H9 (cell line): Measurements from ENCODE around the gene HSPB1. TPM values are rescaled to one million over a fixed set of nuclear protein-coding genes. Genes with fewer than 3 reads are reported as not detected.

Experiments used
- DNase-seq: peaks from one replicate; pipeline ENCODE4 v3.0.0-alpha.2; 2017
- H2AFZ ChIP-seq: one replicate; pipeline ENCODE4 v1.6.1; 2013; ENCODE audit warnings: mild to moderate bottlenecking, low read length, control low read depth, moderate library complexity
- H2AK5ac ChIP-seq: 2 replicates; pipeline ENCODE4 v1.6.1; 2013; ENCODE audit warnings: low read length, control low read depth, mixed read lengths; ENCODE audit not compliant: insufficient read length
- H2BK120ac ChIP-seq: one replicate; pipeline ENCODE4 v1.6.1; 2013; ENCODE audit warnings: low read depth, mild to moderate bottlenecking, low read length, control low read depth, inconsistent platforms; ENCODE audit not compliant: poor library complexity, severe bottlenecking
- H2BK12ac ChIP-seq: 2 replicates; pipeline ENCODE4 v1.6.1; 2013; ENCODE audit warnings: low read length, control low read depth, mixed read lengths, low read depth; ENCODE audit not compliant: insufficient read length
- H2BK15ac ChIP-seq: 2 replicates; pipeline ENCODE4 v1.6.1; 2013; ENCODE audit warnings: low read depth, low read length, control low read depth
- H2BK20ac ChIP-seq: one replicate; pipeline ENCODE4 v1.6.1; 2013; ENCODE audit warnings: low read depth, mild to moderate bottlenecking, low read length, control low read depth, inconsistent platforms; ENCODE audit not compliant: poor library complexity, severe bottlenecking
- H2BK5ac ChIP-seq: 2 replicates; pipeline ENCODE4 v1.6.1; 2013; ENCODE audit warnings: low read length, control low read depth, mixed read lengths; ENCODE audit not compliant: insufficient read length
- H3K14ac ChIP-seq: 2 replicates; pipeline ENCODE4 v1.6.1; 2013; ENCODE audit warnings: low read length, control low read depth; ENCODE audit not compliant: insufficient read depth
- H3K18ac ChIP-seq: 2 replicates; pipeline ENCODE4 v1.6.1; 2013; ENCODE audit warnings: low read depth, mild to moderate bottlenecking, mixed read lengths, low read length, control low read depth; ENCODE audit not compliant: insufficient read length
- H3K23ac ChIP-seq: 2 replicates; pipeline ENCODE4 v1.6.1; 2013; ENCODE audit warnings: low read length, control low read depth, mixed read lengths, low read depth; ENCODE audit not compliant: insufficient read length
- H3K23me2 ChIP-seq: 2 replicates; pipeline ENCODE4 v1.6.1; 2013; ENCODE audit warnings: low read depth, mild to moderate bottlenecking, mixed read lengths, low read length, control low read depth; ENCODE audit not compliant: insufficient read length, poor library complexity, severe bottlenecking
- H3K27ac ChIP-seq: 2 replicates; pipeline ENCODE4 v1.5.1; 2013; ENCODE audit warnings: low read length, control low read depth, mixed read lengths, low read depth; ENCODE audit not compliant: insufficient read length
- H3K27me3 ChIP-seq: 2 replicates; pipeline ENCODE4 v1.6.1; 2013; ENCODE audit warnings: low read length, control low read depth, inconsistent platforms; ENCODE audit not compliant: insufficient read depth
- H3K4ac ChIP-seq: 2 replicates; pipeline ENCODE4 v1.6.1; 2013; ENCODE audit warnings: low read depth, mild to moderate bottlenecking, control low read depth, inconsistent platforms, low read length, moderate library complexity
- H3K4me1 ChIP-seq: 2 replicates; pipeline ENCODE4 v1.6.1; 2013; ENCODE audit warnings: low read length, control low read depth, inconsistent platforms; ENCODE audit not compliant: insufficient read depth
- H3K4me2 ChIP-seq: 2 replicates; pipeline ENCODE4 v1.6.1; 2013; ENCODE audit warnings: low read length, control low read depth, mixed read lengths; ENCODE audit not compliant: insufficient read length, insufficient read depth
- H3K56ac ChIP-seq: 2 replicates; pipeline ENCODE4 v1.6.1; 2013; ENCODE audit warnings: low read depth, mild to moderate bottlenecking, mixed read lengths, low read length, control low read depth; ENCODE audit not compliant: insufficient read length
- H3K79me1 ChIP-seq: 2 replicates; pipeline ENCODE4 v1.6.1; 2013; ENCODE audit warnings: low read depth, mild to moderate bottlenecking, moderate library complexity, low read length, control low read depth, inconsistent platforms; ENCODE audit not compliant: insufficient read depth, poor library complexity, severe bottlenecking
- H3K79me2 ChIP-seq: 2 replicates; pipeline ENCODE4 v1.6.1; 2013; ENCODE audit warnings: low read length, control low read depth, inconsistent platforms; ENCODE audit not compliant: insufficient read depth
- H3K9ac ChIP-seq: 2 replicates; pipeline ENCODE4 v1.6.1; 2013; ENCODE audit warnings: low read length, control low read depth, mixed read lengths; ENCODE audit not compliant: insufficient read length; ENCODE audit errors: extremely low read depth
- H3K9me3 ChIP-seq: one replicate; pipeline ENCODE4 v1.6.1; 2013; ENCODE audit warnings: low read depth, low read length, inconsistent platforms; ENCODE audit not compliant: control insufficient read depth
- H3T11ph ChIP-seq: one replicate; pipeline ENCODE4 v1.6.1; 2013; ENCODE audit warnings: mild to moderate bottlenecking, low read length, control low read depth, inconsistent platforms
- H4K20me1 ChIP-seq: one replicate; pipeline ENCODE4 v1.6.1; 2013; ENCODE audit not compliant: control insufficient read depth, insufficient read length, insufficient read depth
- H4K5ac ChIP-seq: 2 replicates; pipeline ENCODE4 v1.6.1; 2013; ENCODE audit warnings: low read depth, mild to moderate bottlenecking, mixed read lengths, low read length, control low read depth; ENCODE audit not compliant: insufficient read length
- H4K8ac ChIP-seq: replicated peaks from 2 replicates; pipeline ENCODE4 v1.6.1; 2013; ENCODE audit warnings: low read length, control low read depth, mixed read lengths, low read depth; ENCODE audit not compliant: insufficient read length
- H4K91ac ChIP-seq: 2 replicates; pipeline ENCODE4 v1.6.1; 2013; ENCODE audit warnings: low read depth, mild to moderate bottlenecking, moderate library complexity, mixed read lengths, low read length, control low read depth; ENCODE audit not compliant: insufficient read length
- H3K27ac Mint-ChIP-seq, 3 experiments: 2 replicates in 2 of 3; 3 replicates in 1 of 3; pipeline ENCODE4 v1.8.0; 2020 to 2021; ENCODE audit warnings: mixed read lengths in 3 of 3, mild to moderate bottlenecking in 1 of 3, moderate library complexity in 1 of 3
- H3K27me3 Mint-ChIP-seq: 2 replicates; pipeline ENCODE4 v1.8.0; 2021; ENCODE audit warnings: low read depth, mild to moderate bottlenecking, moderate library complexity, mixed read lengths
- H3K36me3 Mint-ChIP-seq, 3 experiments: 2 replicates in 2 of 3; 3 replicates in 1 of 3; pipeline ENCODE4 v1.8.0; 2020 to 2021; ENCODE audit warnings: low read depth in 3 of 3, mixed read lengths in 3 of 3; ENCODE audit not compliant: insufficient read depth in 1 of 3
- H3K4me1 Mint-ChIP-seq, 2 experiments: 2 replicates each; pipeline ENCODE4 v1.8.0; 2020; ENCODE audit warnings: mixed read lengths in 2 of 2
- H3K4me3 Mint-ChIP-seq, 2 experiments: 2 replicates in 1 of 2; 3 replicates in 1 of 2; pipeline ENCODE4 v1.8.0; 2020 to 2021; ENCODE audit warnings: mild to moderate bottlenecking in 2 of 2, mixed read lengths in 2 of 2, moderate library complexity in 1 of 2
- H3K9me3 Mint-ChIP-seq, 2 experiments: 2 replicates in 1 of 2; 3 replicates in 1 of 2; pipeline ENCODE4 v1.8.0; 2020; ENCODE audit warnings: mild to moderate bottlenecking in 2 of 2, mixed read lengths in 2 of 2, moderate library complexity in 1 of 2
- WGBS: extraction: QIAGEN DNeasy Blood & Tissue Kit; methylation state at CpG from one replicate; pipeline ENCODE4 v1.1.7; 2013; ENCODE audit warnings: missing lambda C conversion rate, low lambda C conversion rate, mixed read lengths; ENCODE audit not compliant: insufficient read length; ENCODE audit errors: extremely low coverage; 5-methylcytosine and 5-hydroxymethylcytosine counted together
- total RNA-seq: library from RNA; stranded (reverse); gene quantifications from 2 replicates; pipeline ENCODE4 v1.2.1, GENCODE V29; 2021
- TF ChIP-seq, protein P1 (sequence below): fragments of 200-600 bp; sonication (generic); conservative IDR thresholded peaks from 3 replicates; pipeline ENCODE4 v1.8.0; 2021; ENCODE audit warnings: antibody characterized with exemption, mild to moderate bottlenecking

HSPB1 gene
- total RNA-seq, 1 experiment from 2014 or later, result 186 TPM

DNA sequence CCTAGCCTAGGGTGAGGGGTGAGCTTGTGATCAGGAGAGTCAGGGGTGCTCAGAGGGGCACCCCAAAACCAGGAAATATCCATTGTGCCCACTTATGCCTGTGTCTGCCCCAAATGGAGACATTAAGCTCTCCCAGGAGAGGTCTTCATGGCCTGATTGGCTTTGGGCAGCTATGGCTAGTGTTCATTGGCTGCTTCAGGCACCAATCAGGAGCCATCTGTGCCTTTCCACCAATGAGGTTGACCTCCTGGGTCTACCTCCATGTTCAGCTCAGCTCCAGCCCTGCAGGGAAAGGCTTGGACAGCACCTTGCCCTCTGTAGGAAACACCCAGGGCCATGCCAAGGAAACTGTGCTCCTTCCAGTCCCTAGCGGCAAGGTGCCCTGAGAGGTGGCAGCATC is 23.9 kb upstream of the HSPB1 start:
- Histone ChIP-seq H3T11ph (no peak overlapping the region), H3K79me2 (no peaks in the 10 kb centered on the region), H2BK20ac (no peak overlapping the region), H3K79me1 (no peaks in the 10 kb centered on the region), H3K56ac (no peak overlapping the region), H3K23ac (no peak overlapping the region), H4K20me1 (no peaks in the 10 kb centered on the region), H3K23me2 (peaks cover 8% of the 10 kb centered on the region), H2BK12ac (no peak overlapping the region), H3K27me3 (peaks cover 7% of the 10 kb centered on the region; the same call in 1 of the 2 replicates), H3K4me2 (no peak overlapping the region), H2AFZ (no peak overlapping the region), H4K5ac (no peak overlapping the region), H3K9me3 (no peaks in the 10 kb centered on the region), H2AK5ac (no peak overlapping the region), H3K27ac (no peak overlapping the region), H3K4me1 (no peaks in the 10 kb centered on the region; the same call in 1 of the 2 replicates), H3K9ac (no peak overlapping the region), H3K18ac (no peak overlapping the region), H3K14ac (no peak overlapping the region), H4K91ac (no peak overlapping the region), H2BK15ac (no peak overlapping the region), H2BK120ac (no peak overlapping the region), H2BK5ac (no peak overlapping the region), H3K4ac (no peak overlapping the region), H4K8ac (no peak overlapping the region)
- H3K4me1 Mint-ChIP-seq, result peaks cover 16 to 32% of the 10 kb centered on the region in 2 experiments
- DNase-seq, result peak; percentile 63
- TF ChIP-seq, protein P1, sequence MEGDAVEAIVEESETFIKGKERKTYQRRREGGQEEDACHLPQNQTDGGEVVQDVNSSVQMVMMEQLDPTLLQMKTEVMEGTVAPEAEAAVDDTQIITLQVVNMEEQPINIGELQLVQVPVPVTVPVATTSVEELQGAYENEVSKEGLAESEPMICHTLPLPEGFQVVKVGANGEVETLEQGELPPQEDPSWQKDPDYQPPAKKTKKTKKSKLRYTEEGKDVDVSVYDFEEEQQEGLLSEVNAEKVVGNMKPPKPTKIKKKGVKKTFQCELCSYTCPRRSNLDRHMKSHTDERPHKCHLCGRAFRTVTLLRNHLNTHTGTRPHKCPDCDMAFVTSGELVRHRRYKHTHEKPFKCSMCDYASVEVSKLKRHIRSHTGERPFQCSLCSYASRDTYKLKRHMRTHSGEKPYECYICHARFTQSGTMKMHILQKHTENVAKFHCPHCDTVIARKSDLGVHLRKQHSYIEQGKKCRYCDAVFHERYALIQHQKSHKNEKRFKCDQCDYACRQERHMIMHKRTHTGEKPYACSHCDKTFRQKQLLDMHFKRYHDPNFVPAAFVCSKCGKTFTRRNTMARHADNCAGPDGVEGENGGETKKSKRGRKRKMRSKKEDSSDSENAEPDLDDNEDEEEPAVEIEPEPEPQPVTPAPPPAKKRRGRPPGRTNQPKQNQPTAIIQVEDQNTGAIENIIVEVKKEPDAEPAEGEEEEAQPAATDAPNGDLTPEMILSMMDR, result no peak
- H3K27ac Mint-ChIP-seq, result no peak overlapping the region
- peaks cover 71% of the 10 kb centered on the region for H3K27me3 Mint-ChIP-seq
- WGBS, result no CpG with 5 or more reads among the region's 1 CpG
- peaks cover 0 to 1% (median 1%) of the 10 kb centered on the region in 3 experiments; a peak in 1 of 7 replicates for H3K36me3 Mint-ChIP-seq
- H3K4me3 Mint-ChIP-seq, result no peak overlapping the region
- peaks cover 0 to 2% of the 10 kb centered on the region in 2 experiments; a peak in 2 of 5 replicates for H3K9me3 Mint-ChIP-seq
